Mesenchymal stem cell (in vitro differentiated cells and primary cell): ENCODE data around the gene TBC1D19.

Source experiments
- DNase-seq: peaks from one replicate; pipeline ENCODE4 v3.0.0-alpha.2; 2013
- H2AFZ ChIP-seq: one replicate; pipeline ENCODE4 v1.6.1; 2013; ENCODE audit warnings: low read depth, mild to moderate bottlenecking, control low read depth, inconsistent platforms, low read length, moderate library complexity
- H2AK5ac ChIP-seq: 2 replicates; pipeline ENCODE4 v1.6.1; 2013; ENCODE audit warnings: low read length, moderate library complexity, mild to moderate bottlenecking, inconsistent platforms; ENCODE audit not compliant: severe bottlenecking
- H2BK120ac ChIP-seq: one replicate; pipeline ENCODE4 v1.6.1; 2013; ENCODE audit warnings: low read depth, mild to moderate bottlenecking, inconsistent platforms, low read length, moderate library complexity
- H2BK12ac ChIP-seq, 2 experiments: one replicate each; pipeline ENCODE4 v1.6.1; 2013; ENCODE audit warnings: inconsistent platforms in 2 of 2, low read length in 2 of 2, mild to moderate bottlenecking in 2 of 2, moderate library complexity in 2 of 2, control low read depth in 1 of 2
- H2BK15ac ChIP-seq: one replicate; pipeline ENCODE4 v1.6.1; 2013; ENCODE audit warnings: mild to moderate bottlenecking, low read depth, inconsistent platforms; ENCODE audit not compliant: poor library complexity, severe bottlenecking
- H2BK5ac ChIP-seq: 2 replicates; pipeline ENCODE4 v1.6.1; 2013; ENCODE audit warnings: low read depth, mild to moderate bottlenecking, low read length, control low read depth, inconsistent platforms; ENCODE audit not compliant: poor library complexity, severe bottlenecking
- H3K14ac ChIP-seq, 2 experiments: one replicate each; pipeline ENCODE4 v1.6.1; 2013; ENCODE audit warnings: inconsistent platforms in 2 of 2, low read length in 2 of 2, control low read depth in 1 of 2, mild to moderate bottlenecking in 1 of 2, moderate library complexity in 1 of 2
- H3K18ac ChIP-seq, 2 experiments: one replicate each; pipeline ENCODE4 v1.6.1; 2013; ENCODE audit warnings: inconsistent platforms in 2 of 2, low read length in 2 of 2, control low read depth in 1 of 2, low read depth in 1 of 2, mild to moderate bottlenecking in 1 of 2
- H3K23ac ChIP-seq, 2 experiments: one replicate each; pipeline ENCODE4 v1.6.1; 2013; ENCODE audit warnings: inconsistent platforms in 2 of 2, low read length in 2 of 2, mild to moderate bottlenecking in 2 of 2, moderate library complexity in 2 of 2, control low read depth in 1 of 2
- H3K27ac ChIP-seq: 2 replicates; pipeline ENCODE4 v1.5.1; 2013; ENCODE audit warnings: mild to moderate bottlenecking, moderate library complexity, low read length, control low read depth, inconsistent platforms; ENCODE audit not compliant: poor library complexity, severe bottlenecking
- H3K27me3 ChIP-seq, 2 experiments: 2 replicates each; pipeline versions ENCODE4 v1.6.1 to v1.7.0; 2013; ENCODE audit warnings: low read length in 2 of 2, mild to moderate bottlenecking in 2 of 2, moderate library complexity in 2 of 2, control low read depth in 1 of 2, inconsistent platforms in 1 of 2; ENCODE audit not compliant: control insufficient read depth in 1 of 2, insufficient read depth in 1 of 2
- H3K36me3 ChIP-seq, 2 experiments: 2 replicates each; pipeline versions ENCODE4 v1.6.1 to v1.7.0; 2013; ENCODE audit warnings: low read length in 2 of 2, control low read depth in 1 of 2, inconsistent platforms in 1 of 2, low read depth in 1 of 2, mild to moderate bottlenecking in 1 of 2; ENCODE audit not compliant: insufficient read depth in 2 of 2, control insufficient read depth in 1 of 2
- H3K4ac ChIP-seq, 2 experiments: one replicate each; pipeline ENCODE4 v1.6.1; 2013; ENCODE audit warnings: inconsistent platforms in 2 of 2, low read length in 2 of 2, mild to moderate bottlenecking in 2 of 2, moderate library complexity in 2 of 2, control low read depth in 1 of 2, low read depth in 1 of 2
- H3K4me1 ChIP-seq: 2 replicates; pipeline ENCODE4 v1.6.1; 2013; ENCODE audit warnings: low read depth, low read length, control low read depth; ENCODE audit not compliant: control insufficient read depth, insufficient read depth
- H3K4me2 ChIP-seq: 2 replicates; pipeline ENCODE4 v1.6.1; 2013; ENCODE audit warnings: low read length, mild to moderate bottlenecking, inconsistent platforms; ENCODE audit not compliant: poor library complexity, severe bottlenecking
- H3K4me3 ChIP-seq, 2 experiments: 2 replicates each; pipeline versions ENCODE4 v1.5.1 to v1.7.0; 2013; ENCODE audit warnings: low read length in 2 of 2, mild to moderate bottlenecking in 2 of 2, control low read depth in 1 of 2, low read depth in 1 of 2; ENCODE audit not compliant: insufficient read depth in 1 of 2
- H3K79me1 ChIP-seq: replicated peaks from 2 replicates; pipeline ENCODE4 v1.6.1; 2013; ENCODE audit warnings: mild to moderate bottlenecking, control low read depth, low read length, inconsistent platforms; ENCODE audit not compliant: poor library complexity, severe bottlenecking
- H3K9ac ChIP-seq: 2 replicates; pipeline ENCODE4 v1.7.0; 2013; ENCODE audit warnings: mild to moderate bottlenecking, low read length, moderate library complexity
- H3K9me3 ChIP-seq: 2 replicates; pipeline ENCODE4 v1.7.0; 2013; ENCODE audit warnings: mild to moderate bottlenecking, low read length; ENCODE audit not compliant: control insufficient read depth
- H4K8ac ChIP-seq: one replicate; pipeline ENCODE4 v1.6.1; 2013; ENCODE audit warnings: inconsistent platforms, mild to moderate bottlenecking, low read length, moderate library complexity
- H4K91ac ChIP-seq: one replicate; pipeline ENCODE4 v1.6.1; 2013; ENCODE audit warnings: mild to moderate bottlenecking, low read length, inconsistent platforms
- WGBS: methylation state at CpG from one replicate; pipeline ENCODE4 v1.1.7; 2013; ENCODE audit warnings: mixed read lengths; 5-methylcytosine and 5-hydroxymethylcytosine counted together

TBC1D19 gene

GRCh38 chr4:26594371-26594770 is 10.5 kb downstream of the TBC1D19 start:
- DNase-seq = no peak
- Histone ChIP-seq H3K9me3 (no peaks in the 10 kb centered on the region), H4K8ac (no peak overlapping the region), H3K9ac (no peak overlapping the region), H3K27ac (no peak overlapping the region), H3K36me3 (peaks cover 0 to 3% of the 10 kb centered on the region in 2 experiments), H2BK12ac (no peak overlapping the region), H4K91ac (no peak overlapping the region), H3K27me3 (no peaks in the 10 kb centered on the region), H2AK5ac (no peak overlapping the region), H2BK120ac (no peak overlapping the region), H3K4me3 (no peak overlapping the region), H3K23ac (no peak overlapping the region), H3K18ac (no peak overlapping the region), H3K4me2 (no peak overlapping the region), H3K4me1 (peaks cover 2% of the 10 kb centered on the region), H2BK15ac (no peak overlapping the region), H2AFZ (no peak overlapping the region), H3K14ac (no peak overlapping the region), H2BK5ac (no peak overlapping the region), H3K79me1 (no peaks in the 10 kb centered on the region), H3K4ac (no peak overlapping the region)
- 87% methylated on average over 3 of the region's 5 CpGs for WGBS

DNA sequence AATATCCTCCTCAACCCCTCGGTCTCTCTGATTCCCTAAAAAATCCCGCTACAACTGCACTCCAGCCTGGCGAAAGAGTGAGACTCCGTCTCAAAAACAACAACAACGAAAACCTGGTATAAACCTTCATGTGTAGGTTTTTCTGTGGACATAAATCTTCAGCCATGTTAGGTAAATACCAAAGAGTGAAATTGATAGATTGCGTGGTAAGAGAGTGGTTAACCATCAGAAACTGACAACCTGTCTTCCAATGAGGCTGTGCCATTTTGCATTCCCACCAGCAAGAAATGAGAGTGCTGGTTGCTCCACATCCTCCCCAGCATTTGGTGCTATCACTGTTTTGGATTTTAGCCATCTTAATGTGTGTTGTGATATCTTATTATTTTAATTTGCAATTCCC is 10.9 kb downstream of the TBC1D19 start:
- no peaks in the 10 kb centered on the region for H3K9me3 ChIP-seq
- no peak overlapping the region for H3K23ac ChIP-seq
- H3K4me3 ChIP-seq = no peak overlapping the region
- H3K4me2 ChIP-seq = no peak overlapping the region
- H3K4me1 ChIP-seq = peaks cover under 1% of the 10 kb centered on the region
- no peak overlapping the region for H3K14ac ChIP-seq
- 99% methylated on average over 5 of the region's 6 CpGs for WGBS
- no peak for DNase-seq
- H3K79me1 ChIP-seq = peaks cover 2% of the 10 kb centered on the region
- H3K36me3 ChIP-seq = peaks cover 0 to 3% of the 10 kb centered on the region in 2 experiments
- no peak overlapping the region for H2AFZ ChIP-seq
- no peaks in the 10 kb centered on the region for H3K27me3 ChIP-seq
- H2BK5ac ChIP-seq = no peak overlapping the region
- H2BK12ac ChIP-seq = no peak overlapping the region
- H3K18ac ChIP-seq = no peak overlapping the region
- no peak overlapping the region for H4K8ac ChIP-seq
- H4K91ac ChIP-seq = no peak overlapping the region
- H2BK120ac ChIP-seq = no peak overlapping the region
- H2AK5ac ChIP-seq = no peak overlapping the region
- no peak overlapping the region for H3K4ac ChIP-seq
- no peak overlapping the region for H2BK15ac ChIP-seq
- no peak overlapping the region for H3K9ac ChIP-seq
- H3K27ac ChIP-seq = no peak overlapping the region

DNA sequence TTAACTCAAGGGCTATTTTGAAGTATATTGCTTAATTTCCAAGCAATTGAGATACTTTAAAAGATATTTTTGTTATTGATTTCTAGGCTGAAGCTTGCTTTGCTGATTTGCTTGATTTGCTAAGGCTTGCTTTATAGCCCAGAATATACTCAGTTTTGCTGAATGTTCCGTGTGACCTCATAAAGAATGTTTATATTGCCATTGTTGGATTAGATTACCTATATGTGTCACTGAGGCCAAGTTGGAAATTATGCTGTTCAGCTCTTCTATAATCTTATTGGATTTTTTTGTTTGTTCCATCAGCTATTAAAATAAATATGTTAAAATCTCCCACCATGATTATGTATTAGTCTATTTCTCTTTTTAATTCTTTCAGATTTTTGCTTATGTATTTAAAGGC is 13.0 kb downstream of the TBC1D19 start:
- no peak overlapping the region for H3K9ac ChIP-seq
- H2BK120ac ChIP-seq = no peak overlapping the region
- no peak overlapping the region for H3K4me2 ChIP-seq
- no peak overlapping the region for H4K8ac ChIP-seq
- no peaks in the 10 kb centered on the region for H3K9me3 ChIP-seq
- no peak overlapping the region for H2BK12ac ChIP-seq
- peaks cover 5% of the 10 kb centered on the region for H3K79me1 ChIP-seq
- 100% methylated on average over 1 of the region's 1 CpG for WGBS
- no peak overlapping the region for H4K91ac ChIP-seq
- H3K23ac ChIP-seq = no peak overlapping the region
- no peak overlapping the region for H3K4ac ChIP-seq
- no peak overlapping the region for H3K14ac ChIP-seq
- H3K18ac ChIP-seq = no peak overlapping the region
- H3K27me3 ChIP-seq = no peaks in the 10 kb centered on the region
- H2BK5ac ChIP-seq = no peak overlapping the region
- peaks cover 0 to 3% of the 10 kb centered on the region in 2 experiments for H3K36me3 ChIP-seq
- DNase-seq = no peak
- H2BK15ac ChIP-seq = no peak overlapping the region
- H3K27ac ChIP-seq = no peak overlapping the region
- no peak overlapping the region for H2AK5ac ChIP-seq
- no peak overlapping the region for H3K4me3 ChIP-seq
- H2AFZ ChIP-seq = no peak overlapping the region
- no peaks in the 10 kb centered on the region for H3K4me1 ChIP-seq

DNA sequence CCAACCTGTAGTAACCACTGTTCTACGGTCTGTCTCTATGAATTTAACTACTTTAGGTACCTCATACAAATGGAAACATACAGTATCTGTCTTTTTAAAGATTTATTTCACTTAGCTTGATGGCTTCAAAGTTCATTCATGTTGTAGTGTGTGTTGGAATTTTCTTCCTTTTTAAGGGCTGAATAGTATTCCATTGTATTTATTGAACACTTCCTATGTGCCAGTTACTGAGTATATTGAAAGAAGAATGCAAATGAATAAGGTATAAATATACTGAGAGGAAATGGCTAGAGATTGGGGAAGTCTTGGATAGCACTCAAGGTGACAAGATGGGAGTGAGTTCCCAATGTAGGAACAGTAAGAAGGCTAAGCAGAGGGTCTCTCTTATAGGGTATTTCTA is 17.3 kb downstream of the TBC1D19 start:
- DNase-seq = no peak
- H3K9ac ChIP-seq = no peak overlapping the region
- H3K23ac ChIP-seq = no peak overlapping the region
- no peak overlapping the region for H4K8ac ChIP-seq
- H3K14ac ChIP-seq = no peak overlapping the region
- H4K91ac ChIP-seq = no peak overlapping the region
- H3K79me1 ChIP-seq = peaks cover 5% of the 10 kb centered on the region
- H2BK120ac ChIP-seq = no peak overlapping the region
- H3K4me1 ChIP-seq = no peaks in the 10 kb centered on the region
- H2AK5ac ChIP-seq = no peak overlapping the region
- no peak overlapping the region for H2AFZ ChIP-seq
- H3K27me3 ChIP-seq = no peaks in the 10 kb centered on the region
- H2BK15ac ChIP-seq = no peak overlapping the region
- no peak overlapping the region for H3K27ac ChIP-seq
- H3K18ac ChIP-seq = no peak overlapping the region
- H2BK5ac ChIP-seq = no peak overlapping the region
- no peak overlapping the region for H3K4me3 ChIP-seq
- no peak overlapping the region for H3K4me2 ChIP-seq
- H3K4ac ChIP-seq = no peak overlapping the region
- no peaks in the 10 kb centered on the region for H3K9me3 ChIP-seq
- peaks cover 0 to 3% of the 10 kb centered on the region in 2 experiments for H3K36me3 ChIP-seq
- no CpG with 5 or more reads among the region's 1 CpG for WGBS
- H2BK12ac ChIP-seq = no peak overlapping the region
